GM18505 (cell line): ENCODE measurements around the gene DHRS1.

Experiments used
- ATAC-seq: cut with Tn5 transposase; IDR thresholded peaks from one replicate; pipeline ENCODE4 v1.9.1; 2021; ENCODE audit not compliant: unreplicated experiment
- POLR2A ChIP-seq: IDR thresholded peaks from 4 replicates; pipeline ENCODE4 v1.6.1; 2011; ENCODE audit warnings: borderline replicate concordance; ENCODE audit not compliant: insufficient read depth, insufficient read length; ENCODE audit errors: extremely low read depth

Gene DHRS1

GRCh38 chr14:24266344-24267244 is 33.0 kb downstream of the DHRS1 start:
- no peak for TF ChIP-seq POLR2A
- no peak for ATAC-seq

GRCh38 chr14:24264298-24264697 is 35.3 kb downstream of the DHRS1 start:
- no peak for ATAC-seq
- TF ChIP-seq POLR2A, result no peak

GRCh38 chr14:24263848-24264247 is 35.7 kb downstream of the DHRS1 start:
- no peak for TF ChIP-seq POLR2A
- ATAC-seq, result no peak

- no peak for ATAC-seq
These were observed 36.5 kb downstream of the DHRS1 start, which contains the start of gene TGM1 for GRCh38 chr14:24262821-24263733. Gene TGM1 (minus strand): TSS chr14:24263177. CDS start chr14:24262352, 825 bp downstream.

GRCh38 chr14:24261969-24262327 is 37.6 kb downstream of the DHRS1 start:
- TF ChIP-seq POLR2A, result no peak
- no peak for ATAC-seq

More at GRCh38 chr14:24262821-24263733, 36.5 kb downstream of the DHRS1 start, which contains the start of gene TGM1:
- TF ChIP-seq POLR2A, result no peak

GRCh38 chr14:24261256-24261968 is 38.2 kb downstream of the DHRS1 start:
- TF ChIP-seq POLR2A, result no peak

GRCh38 chr14:24260780-24261157 is 38.8 kb downstream of the DHRS1 start:
- no peak for ATAC-seq
- no peak for TF ChIP-seq POLR2A

More at GRCh38 chr14:24261256-24261968, 38.2 kb downstream of the DHRS1 start:
- ATAC-seq, result no peak

GRCh38 chr14:24260026-24260779 is 39.4 kb downstream of the DHRS1 start:
- no peak for TF ChIP-seq POLR2A
- ATAC-seq, result no peak

GRCh38 chr14:24259282-24260025 is 40.1 kb downstream of the DHRS1 start:
- ATAC-seq, result no peak
- TF ChIP-seq POLR2A, result no peak

GRCh38 chr14:24258548-24259265 is 40.9 kb downstream of the DHRS1 start:
- no peak for ATAC-seq
- no peak for TF ChIP-seq POLR2A

GRCh38 chr14:24258119-24258518 is 41.5 kb downstream of the DHRS1 start:
- ATAC-seq, result no peak
- no peak for TF ChIP-seq POLR2A
